ENCODE results near the gene B4GALNT2. TPM values are rescaled to one million over a fixed set of nuclear protein-coding genes. Genes with fewer than 3 reads are reported as not detected.

The B4GALNT2 gene
- total and polyA plus RNA-seq, 2 of the 13 experiments (the other 11 are each of a cell fraction or from before 2014, with no cell fraction given) = not detected

DNA sequence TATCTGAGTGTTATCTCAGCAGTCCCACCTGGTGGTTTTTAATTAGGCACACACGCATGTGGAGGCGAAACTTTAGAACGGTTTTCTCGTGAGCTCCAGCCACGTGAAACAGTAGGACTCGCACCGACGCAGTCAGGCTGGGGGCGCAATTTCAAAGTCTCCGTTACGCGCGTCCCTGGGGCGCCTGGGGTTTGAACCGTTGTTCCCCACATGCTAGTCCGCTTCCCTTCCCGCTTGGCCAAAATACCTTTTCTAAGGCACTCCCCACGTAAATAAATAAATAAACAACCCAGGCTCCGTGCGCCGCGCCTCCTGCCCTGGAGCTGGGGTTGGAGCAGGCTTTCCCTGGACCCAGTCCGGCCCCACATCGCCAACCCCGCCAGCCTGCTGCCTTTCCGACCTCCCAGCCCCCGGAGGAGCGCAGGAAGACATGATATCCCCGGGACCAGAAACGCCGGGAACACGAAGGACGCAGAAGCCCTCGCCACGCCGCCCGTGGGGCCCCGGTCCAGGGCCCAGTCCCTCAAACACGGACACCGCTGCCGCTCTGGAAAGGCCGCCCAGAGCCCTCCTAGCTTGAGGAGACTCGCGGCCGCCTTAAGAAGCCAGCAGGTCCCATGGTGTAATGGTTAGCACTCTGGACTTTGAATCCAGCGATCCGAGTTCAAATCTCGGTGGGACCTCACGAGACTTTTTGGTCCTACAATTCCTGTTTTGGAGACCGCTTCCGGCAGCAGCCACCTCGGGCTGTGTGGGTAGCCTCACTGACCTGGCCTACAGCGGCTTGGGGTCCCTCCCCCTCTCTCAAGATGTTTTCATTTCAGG is 59.6 kb downstream of the B4GALNT2 start (continued):
- TF ChIP-seq, protein P1, sequence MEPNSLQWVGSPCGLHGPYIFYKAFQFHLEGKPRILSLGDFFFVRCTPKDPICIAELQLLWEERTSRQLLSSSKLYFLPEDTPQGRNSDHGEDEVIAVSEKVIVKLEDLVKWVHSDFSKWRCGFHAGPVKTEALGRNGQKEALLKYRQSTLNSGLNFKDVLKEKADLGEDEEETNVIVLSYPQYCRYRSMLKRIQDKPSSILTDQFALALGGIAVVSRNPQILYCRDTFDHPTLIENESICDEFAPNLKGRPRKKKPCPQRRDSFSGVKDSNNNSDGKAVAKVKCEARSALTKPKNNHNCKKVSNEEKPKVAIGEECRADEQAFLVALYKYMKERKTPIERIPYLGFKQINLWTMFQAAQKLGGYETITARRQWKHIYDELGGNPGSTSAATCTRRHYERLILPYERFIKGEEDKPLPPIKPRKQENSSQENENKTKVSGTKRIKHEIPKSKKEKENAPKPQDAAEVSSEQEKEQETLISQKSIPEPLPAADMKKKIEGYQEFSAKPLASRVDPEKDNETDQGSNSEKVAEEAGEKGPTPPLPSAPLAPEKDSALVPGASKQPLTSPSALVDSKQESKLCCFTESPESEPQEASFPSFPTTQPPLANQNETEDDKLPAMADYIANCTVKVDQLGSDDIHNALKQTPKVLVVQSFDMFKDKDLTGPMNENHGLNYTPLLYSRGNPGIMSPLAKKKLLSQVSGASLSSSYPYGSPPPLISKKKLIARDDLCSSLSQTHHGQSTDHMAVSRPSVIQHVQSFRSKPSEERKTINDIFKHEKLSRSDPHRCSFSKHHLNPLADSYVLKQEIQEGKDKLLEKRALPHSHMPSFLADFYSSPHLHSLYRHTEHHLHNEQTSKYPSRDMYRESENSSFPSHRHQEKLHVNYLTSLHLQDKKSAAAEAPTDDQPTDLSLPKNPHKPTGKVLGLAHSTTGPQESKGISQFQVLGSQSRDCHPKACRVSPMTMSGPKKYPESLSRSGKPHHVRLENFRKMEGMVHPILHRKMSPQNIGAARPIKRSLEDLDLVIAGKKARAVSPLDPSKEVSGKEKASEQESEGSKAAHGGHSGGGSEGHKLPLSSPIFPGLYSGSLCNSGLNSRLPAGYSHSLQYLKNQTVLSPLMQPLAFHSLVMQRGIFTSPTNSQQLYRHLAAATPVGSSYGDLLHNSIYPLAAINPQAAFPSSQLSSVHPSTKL (CRISPR knock-in tag; IDR thresholded peaks at IDR 0.05) = no peak; the same call in 1 of the 2 replicates
- peak; percentile 79 for TF ChIP-seq RFXANK (CRISPR knock-in tag; IDR thresholded peaks at IDR 0.05)
- TF ChIP-seq, protein P2, sequence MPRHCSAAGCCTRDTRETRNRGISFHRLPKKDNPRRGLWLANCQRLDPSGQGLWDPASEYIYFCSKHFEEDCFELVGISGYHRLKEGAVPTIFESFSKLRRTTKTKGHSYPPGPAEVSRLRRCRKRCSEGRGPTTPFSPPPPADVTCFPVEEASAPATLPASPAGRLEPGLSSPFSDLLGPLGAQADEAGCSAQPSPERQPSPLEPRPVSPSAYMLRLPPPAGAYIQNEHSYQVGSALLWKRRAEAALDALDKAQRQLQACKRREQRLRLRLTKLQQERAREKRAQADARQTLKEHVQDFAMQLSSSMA (CRISPR knock-in tag; IDR thresholded peaks at IDR 0.05) = 0 out of 2 replicates have a peak, but pooled peaks have one; percentile 33
- TF ChIP-seq ZNF615 (CRISPR knock-in tag; IDR thresholded peaks at IDR 0.05; ENCODE audit: borderline replicate concordance) = no peak; the same call in 1 of the 2 replicates
- TF ChIP-seq ZFYVE20 (CRISPR knock-in tag; IDR thresholded peaks at IDR 0.05; ENCODE audit: borderline replicate concordance, low read depth) = peak; percentile 94
- no peak for TF ChIP-seq PAF1 (CRISPR knock-in tag; IDR thresholded peaks at IDR 0.05)
- no peak for TF ChIP-seq NBN (conservative IDR thresholded peaks at IDR 0.05)
- TF ChIP-seq, protein P3, sequence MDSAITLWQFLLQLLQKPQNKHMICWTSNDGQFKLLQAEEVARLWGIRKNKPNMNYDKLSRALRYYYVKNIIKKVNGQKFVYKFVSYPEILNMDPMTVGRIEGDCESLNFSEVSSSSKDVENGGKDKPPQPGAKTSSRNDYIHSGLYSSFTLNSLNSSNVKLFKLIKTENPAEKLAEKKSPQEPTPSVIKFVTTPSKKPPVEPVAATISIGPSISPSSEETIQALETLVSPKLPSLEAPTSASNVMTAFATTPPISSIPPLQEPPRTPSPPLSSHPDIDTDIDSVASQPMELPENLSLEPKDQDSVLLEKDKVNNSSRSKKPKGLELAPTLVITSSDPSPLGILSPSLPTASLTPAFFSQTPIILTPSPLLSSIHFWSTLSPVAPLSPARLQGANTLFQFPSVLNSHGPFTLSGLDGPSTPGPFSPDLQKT (CRISPR knock-in tag; IDR thresholded peaks at IDR 0.05; ENCODE audit: borderline replicate concordance) = peak; percentile 97
- TF ChIP-seq STAG1 (CRISPR knock-in tag; IDR thresholded peaks at IDR 0.05) = peak; percentile 37
- peak; percentile 66; the same call in 1 of the 2 replicates for TF ChIP-seq ZBTB3 (CRISPR knock-in tag; IDR thresholded peaks at IDR 0.05; ENCODE audit: borderline replicate concordance, low read depth)
- TF ChIP-seq, protein P4, sequence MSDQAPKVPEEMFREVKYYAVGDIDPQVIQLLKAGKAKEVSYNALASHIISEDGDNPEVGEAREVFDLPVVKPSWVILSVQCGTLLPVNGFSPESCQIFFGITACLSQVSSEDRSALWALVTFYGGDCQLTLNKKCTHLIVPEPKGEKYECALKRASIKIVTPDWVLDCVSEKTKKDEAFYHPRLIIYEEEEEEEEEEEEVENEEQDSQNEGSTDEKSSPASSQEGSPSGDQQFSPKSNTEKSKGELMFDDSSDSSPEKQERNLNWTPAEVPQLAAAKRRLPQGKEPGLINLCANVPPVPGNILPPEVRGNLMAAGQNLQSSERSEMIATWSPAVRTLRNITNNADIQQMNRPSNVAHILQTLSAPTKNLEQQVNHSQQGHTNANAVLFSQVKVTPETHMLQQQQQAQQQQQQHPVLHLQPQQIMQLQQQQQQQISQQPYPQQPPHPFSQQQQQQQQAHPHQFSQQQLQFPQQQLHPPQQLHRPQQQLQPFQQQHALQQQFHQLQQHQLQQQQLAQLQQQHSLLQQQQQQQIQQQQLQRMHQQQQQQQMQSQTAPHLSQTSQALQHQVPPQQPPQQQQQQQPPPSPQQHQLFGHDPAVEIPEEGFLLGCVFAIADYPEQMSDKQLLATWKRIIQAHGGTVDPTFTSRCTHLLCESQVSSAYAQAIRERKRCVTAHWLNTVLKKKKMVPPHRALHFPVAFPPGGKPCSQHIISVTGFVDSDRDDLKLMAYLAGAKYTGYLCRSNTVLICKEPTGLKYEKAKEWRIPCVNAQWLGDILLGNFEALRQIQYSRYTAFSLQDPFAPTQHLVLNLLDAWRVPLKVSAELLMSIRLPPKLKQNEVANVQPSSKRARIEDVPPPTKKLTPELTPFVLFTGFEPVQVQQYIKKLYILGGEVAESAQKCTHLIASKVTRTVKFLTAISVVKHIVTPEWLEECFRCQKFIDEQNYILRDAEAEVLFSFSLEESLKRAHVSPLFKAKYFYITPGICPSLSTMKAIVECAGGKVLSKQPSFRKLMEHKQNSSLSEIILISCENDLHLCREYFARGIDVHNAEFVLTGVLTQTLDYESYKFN (CRISPR knock-in tag; conservative IDR thresholded peaks at IDR 0.05) = peak; percentile 64
- peak; percentile 10 for TF ChIP-seq GATA4 (IDR thresholded peaks at IDR 0.05; ENCODE audit: borderline replicate concordance, low read depth)
- TF ChIP-seq, protein P5, sequence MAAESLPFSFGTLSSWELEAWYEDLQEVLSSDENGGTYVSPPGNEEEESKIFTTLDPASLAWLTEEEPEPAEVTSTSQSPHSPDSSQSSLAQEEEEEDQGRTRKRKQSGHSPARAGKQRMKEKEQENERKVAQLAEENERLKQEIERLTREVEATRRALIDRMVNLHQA (CRISPR knock-in tag; IDR thresholded peaks at IDR 0.05) = no peak; the same call in 1 of the 2 replicates
- TF ChIP-seq, protein P6, sequence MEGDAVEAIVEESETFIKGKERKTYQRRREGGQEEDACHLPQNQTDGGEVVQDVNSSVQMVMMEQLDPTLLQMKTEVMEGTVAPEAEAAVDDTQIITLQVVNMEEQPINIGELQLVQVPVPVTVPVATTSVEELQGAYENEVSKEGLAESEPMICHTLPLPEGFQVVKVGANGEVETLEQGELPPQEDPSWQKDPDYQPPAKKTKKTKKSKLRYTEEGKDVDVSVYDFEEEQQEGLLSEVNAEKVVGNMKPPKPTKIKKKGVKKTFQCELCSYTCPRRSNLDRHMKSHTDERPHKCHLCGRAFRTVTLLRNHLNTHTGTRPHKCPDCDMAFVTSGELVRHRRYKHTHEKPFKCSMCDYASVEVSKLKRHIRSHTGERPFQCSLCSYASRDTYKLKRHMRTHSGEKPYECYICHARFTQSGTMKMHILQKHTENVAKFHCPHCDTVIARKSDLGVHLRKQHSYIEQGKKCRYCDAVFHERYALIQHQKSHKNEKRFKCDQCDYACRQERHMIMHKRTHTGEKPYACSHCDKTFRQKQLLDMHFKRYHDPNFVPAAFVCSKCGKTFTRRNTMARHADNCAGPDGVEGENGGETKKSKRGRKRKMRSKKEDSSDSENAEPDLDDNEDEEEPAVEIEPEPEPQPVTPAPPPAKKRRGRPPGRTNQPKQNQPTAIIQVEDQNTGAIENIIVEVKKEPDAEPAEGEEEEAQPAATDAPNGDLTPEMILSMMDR (CRISPR knock-in tag; IDR thresholded peaks at IDR 0.05) = peak; percentile 83
- TF ChIP-seq SP2 (CRISPR knock-in tag; IDR thresholded peaks at IDR 0.05) = no peak
